Activated CD4-positive, alpha-beta T cell treated with anti-CD3 and anti-CD28 coated beads, Interleukin-2, amount 50 U/mL, for 16 hours (primary cell): ENCODE measurements around the gene RTP5.
"Not testable (repeated sequence)": the region's sequence is repeated elsewhere in the genome, so short reads cannot be mapped to it uniquely, and the experiment has no call there.

Source experiments
- DNase-seq: peaks from one replicate; pipeline ENCODE4 v3.0.0-alpha.2; 2020

Gene RTP5

DNA sequence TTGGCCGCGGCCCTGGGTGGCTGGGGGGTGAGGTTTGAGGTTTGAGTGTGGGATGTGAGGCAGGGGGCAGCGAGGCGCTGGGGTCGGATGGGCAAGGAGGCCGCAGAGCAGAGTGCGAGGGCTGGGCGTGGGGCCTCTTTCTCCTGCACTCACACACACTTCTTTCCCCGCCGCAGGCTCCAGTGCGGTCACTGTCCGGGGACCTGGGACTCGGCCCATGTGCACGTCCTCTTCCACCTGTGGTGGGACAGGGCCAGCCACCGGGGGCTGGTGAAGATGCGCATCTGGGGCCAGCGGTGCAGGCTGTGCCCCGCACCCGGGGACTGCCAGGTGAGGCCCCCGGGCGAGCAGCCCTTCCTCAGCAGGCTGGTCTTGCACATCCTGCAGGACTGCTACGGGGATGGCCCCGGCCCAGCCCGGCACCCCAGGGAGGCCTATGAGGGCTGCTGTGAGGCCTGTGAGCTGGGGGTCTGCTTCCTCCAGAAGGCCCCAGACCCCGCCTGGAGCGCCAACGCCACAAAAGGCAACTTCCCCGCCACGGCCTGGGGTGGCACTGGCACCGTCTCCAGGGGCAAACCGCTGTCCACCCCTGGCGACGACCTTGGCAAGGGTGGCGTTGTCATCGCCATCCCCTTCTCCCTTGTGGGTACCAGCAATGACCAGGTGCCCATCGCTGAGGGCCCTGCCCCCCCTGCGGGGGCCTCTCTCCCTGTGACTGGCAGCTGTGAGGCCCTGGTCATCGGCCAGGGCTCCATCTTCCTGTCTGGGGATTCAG is 2.2 kb downstream of the RTP5 start:
- no peak for DNase-seq

DNA sequence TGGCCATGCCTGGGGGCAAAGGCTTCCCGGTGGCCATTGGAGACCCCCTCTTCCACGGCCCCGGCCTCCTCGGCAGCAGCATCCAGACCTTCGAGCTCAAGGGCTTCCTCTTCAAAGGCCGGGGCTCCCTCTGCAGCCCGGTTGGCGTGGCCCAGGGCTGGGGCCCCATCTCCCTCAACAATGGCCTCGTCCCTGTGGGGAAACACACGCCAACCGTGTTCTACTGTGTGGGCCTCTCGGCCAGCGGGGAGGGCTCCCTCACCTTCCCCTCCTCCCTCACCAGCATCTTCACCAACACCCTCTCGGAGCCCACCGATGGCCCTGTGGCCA is 2.7 kb downstream of the RTP5 start:
- no peak for DNase-seq

DNA sequence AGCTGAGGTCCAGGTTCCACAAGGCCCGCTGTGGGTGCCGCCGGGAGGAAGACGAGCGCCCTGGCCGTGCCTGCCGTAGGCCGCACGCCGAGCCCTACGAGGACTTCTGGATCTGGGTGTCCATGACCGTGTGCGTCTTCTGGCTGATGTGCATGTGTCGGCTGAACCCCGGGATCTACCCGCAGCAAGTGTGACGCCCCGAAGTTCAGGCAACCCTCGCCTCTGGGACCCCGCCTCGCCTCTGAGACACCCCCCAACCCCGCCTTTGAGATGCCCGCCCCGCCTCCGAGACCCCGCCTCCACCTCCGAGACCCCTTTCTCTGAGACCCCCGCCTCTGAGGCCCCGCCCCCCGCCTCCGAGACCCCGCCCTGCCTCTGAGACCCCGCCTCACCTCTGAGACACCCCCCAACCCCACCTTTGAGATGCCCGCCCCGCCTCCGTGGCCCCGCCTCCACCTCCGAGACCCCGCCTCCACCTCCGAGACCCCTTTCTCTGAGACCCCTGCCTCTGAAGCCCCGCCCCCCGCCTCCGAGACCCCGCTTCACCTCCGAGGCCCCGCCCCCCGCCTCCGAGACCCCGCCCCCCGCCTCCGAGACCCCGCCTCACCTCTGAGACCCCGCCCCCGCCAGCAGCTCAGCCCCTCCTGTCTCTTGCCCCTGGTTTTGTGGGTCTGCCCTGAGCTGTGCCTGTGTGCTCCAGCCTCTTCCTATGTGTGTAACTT is 3.7 kb downstream of the RTP5 start:
- DNase-seq: no peak

DNA sequence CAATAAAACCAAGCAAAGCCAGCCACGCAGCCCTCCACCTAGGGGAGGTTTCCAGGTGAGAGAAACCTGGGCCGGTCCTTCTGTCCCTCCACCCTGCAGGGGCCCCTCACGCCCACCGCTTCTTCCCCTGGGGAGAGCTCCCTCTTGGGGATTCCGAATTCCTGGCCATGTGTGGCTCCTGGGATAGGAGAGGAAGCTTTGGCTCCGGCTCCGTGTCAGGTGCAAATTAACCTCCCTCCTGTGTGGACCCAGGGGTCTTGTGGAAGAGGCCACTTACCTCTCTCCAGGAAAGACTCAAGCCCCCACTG is 4.2 kb downstream of the RTP5 start:
- DNase-seq: no peak

DNA sequence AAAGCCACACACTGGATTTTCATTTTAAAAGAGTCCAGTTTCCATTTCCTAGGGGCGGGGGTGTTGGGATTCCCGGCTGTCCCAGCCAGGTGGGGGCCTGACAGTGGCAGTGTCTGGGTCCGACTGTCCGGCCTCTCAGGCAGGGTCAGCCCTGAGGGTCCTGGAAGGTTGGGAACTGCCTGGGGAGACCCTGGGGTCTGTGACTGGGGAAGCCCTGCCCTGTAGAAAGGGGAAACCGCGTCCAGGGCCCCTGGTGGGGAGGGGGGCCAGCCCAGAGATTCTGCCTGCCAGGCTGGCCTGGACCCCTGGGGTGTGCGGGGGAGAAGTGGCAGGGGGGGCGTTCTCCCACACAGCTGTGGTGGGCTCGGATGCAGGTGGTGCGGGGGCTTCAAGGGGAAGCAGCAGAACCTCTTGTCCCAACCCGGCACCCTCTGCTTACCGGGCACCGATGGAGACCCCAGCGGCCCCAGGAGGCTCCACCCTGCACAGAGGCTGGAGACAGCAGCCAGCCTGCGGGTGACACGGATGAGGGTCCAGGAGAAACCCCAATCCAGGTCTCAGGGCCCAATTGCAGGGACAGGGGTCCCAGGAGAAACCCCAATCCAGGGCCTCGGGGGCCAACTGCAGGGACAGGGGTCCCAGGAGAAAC is 4.9 kb downstream of the RTP5 start:
- no peak for DNase-seq

DNA sequence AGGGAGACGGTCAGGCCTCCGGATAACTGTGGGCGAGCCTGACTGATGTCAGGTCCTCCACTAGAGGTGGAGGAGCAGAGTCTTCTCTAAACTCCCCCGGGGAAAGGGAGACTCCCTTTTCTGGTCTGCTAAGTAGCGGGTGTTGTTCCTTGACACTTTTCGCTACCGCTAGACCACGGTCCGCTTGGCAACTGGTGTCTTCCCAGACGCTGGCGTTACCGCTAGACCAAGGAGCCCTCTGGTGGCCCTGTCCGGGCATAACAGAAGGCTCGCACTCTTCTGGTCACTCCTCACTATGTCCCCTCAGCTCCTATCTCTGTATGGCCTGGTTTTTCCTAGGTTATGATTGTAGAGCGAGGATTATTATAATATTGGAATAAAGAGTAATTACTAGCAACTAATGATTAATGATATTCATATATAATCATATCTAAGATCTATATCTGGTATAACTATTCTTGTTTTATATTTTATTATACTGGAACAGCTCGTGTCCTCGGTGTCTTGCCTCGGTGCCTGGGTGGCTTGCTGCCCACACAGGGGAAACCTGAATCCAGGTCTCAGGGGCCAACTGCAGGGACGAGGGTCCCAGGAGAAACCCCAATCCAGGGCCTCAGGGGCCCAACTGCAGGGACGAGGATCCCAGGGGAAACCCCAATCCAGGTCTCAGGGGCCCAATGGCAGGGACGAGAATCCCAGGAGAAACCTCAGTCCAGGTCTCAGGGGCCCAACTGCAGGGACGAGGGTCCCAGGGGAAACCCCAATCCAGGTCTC is 6.4 kb downstream of the RTP5 start:
- not testable (repeated sequence) for DNase-seq

DNA sequence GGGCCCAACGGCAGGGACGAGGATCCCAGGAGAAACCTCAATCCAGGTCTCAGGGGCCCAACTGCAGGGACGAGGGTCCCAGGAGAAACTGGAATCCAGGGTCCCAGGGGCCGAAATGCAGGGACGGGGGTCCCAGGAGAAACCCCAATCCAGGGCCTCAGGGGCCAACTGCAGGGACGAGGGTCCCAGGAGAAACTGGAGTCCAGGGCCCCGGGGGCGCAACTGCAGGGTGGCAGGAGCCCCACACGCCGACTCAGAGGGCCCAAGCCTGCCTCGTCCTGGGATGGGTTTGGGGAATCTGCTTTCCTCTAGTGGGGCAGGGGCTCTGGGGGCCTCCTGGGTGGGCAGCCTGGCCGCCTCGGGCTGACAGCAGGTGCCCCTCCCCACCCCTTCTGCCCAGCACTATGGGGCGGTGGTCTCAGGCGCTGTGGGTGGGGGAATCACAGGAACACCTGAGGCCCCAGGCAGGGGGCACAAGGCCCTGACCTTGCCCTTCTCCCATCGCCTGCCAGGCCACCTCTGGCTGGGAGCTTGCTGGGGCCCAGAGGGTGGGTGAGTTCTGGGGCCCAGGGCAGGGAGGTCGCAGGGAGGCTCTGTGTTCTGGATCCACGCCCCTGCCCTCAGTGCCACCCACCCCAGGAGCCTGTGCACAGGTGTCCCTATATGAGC is 7.1 kb downstream of the RTP5 start:
- DNase-seq: no peak

DNA sequence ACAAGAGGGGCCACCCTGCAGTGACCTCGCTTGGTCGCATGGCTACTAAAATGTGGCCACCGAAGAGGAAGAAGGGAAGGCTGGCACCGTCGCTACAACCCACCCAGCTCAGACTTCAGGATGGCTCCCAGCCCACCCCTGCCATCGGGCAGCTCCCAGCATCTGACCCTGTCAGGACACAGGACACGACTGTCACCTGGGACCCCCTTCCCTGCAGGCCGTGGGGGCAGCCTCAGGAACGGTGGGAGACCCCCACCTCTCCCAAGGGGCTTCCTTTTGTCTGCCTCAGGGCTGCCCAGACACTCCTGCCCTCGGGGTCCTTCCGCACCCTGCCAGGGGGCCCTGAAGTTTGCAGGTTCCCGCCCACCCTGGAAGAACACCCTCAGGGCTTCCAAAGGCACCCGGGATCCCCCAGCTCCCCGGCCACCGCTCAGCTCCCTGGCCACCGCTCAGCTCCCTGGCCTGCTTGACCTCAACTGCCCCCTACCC is 7.7 kb downstream of the RTP5 start:
- no peak for DNase-seq

DNA sequence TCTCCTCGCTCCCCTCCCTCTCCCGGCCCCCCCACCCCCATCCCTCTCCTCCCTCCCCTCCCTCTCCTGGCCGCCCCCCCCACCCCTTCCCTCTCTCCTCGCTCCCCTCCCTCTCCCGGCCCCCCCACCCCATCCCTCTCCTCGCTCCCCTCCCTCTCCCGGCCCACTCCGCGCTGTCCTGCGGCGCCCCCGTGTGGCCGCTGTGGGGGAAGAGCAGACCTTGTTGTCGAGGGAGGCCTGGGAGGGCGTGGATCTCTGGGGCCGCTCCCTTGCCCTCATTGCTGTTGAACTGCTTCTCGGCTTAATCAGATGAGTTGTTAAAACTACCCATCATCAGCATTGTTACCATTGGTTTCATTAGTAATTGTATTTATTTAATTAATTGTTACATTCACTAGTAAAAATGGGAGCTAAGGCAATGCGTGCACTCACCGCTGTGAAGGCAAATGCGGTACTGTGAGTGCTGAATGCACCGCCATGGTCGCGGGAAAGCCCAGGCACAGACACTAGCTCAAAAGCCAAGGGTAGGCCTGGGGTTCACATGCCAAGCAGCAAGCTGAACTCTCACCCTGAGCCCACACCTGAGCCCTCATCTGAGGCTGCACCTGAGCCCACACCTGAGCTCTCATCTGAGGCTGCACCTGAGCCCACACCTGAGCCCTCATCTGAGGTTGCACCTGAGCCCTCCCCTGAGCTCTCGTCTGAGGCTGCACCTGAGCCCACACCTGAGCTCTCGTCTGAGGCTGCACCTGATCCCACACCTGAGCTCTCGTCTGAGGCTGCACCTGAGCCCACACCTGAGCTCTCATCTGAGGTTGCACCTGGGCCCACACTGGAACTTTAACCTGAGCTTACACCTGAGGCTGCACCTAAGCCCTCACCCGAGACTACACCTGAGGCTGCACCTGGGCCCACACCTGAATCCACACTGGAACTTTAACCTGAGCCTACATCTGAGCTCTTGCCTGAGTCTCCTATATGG is 8.8 kb downstream of the RTP5 start:
- peak; percentile 84 for DNase-seq

DNA sequence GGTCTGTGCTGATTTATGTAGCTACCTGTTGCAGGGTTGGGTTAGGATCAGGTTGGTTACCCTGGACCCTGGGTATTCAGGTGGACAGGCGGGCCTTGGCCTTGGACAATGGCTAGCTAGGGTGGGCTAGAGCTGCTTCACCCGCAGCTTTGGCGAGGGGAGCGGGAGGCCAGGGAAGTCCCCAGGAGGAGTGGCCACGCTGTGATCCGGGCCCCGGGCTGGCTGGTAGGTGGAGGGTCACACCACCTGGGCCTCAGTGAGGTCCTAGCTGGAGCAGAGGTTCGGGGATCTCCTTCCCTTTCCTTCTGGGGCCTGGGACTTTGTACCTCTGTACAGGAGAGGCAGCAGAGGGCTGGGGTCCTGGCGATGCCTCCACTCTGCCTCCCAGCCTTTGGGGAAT is 9.8 kb downstream of the RTP5 start:
- no peak for DNase-seq

DNA sequence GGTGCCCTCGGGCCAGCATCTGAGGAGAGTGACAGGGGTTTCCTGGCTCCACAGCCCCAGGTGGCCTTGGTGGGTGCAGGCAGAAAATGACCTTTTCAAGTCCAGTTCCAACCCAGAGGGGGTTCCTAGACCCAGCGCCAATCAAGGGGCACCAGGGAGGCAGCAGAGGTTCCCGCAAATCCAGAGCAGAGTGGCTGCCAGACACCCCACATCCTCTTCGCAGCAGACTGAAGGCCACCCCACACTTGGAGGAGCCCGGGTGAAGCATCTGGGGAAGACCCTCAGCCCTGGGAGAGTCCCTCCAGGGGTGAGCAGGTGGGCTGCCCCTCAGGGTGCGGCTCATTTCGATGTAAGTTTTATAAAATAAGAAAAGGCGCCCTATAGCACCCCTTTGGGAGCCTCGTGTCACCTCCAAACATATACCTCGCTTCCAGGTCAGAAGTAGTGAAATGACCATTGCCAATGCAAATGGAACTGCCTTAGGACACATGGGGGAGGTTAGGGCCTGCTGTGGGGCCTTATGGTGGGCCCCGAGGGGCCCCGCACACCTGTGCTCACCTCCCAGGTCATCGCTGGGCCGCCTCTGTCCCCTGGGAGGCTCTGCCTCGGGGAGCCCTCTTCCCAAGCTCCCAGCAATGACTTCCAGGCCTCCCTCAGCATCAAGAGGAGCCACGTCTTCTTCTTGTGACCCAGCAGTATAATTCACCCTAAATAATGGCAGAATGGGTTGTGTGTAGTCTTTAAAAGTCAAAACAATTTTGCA is 11.0 kb downstream of the RTP5 start:
- no peak for DNase-seq

DNA sequence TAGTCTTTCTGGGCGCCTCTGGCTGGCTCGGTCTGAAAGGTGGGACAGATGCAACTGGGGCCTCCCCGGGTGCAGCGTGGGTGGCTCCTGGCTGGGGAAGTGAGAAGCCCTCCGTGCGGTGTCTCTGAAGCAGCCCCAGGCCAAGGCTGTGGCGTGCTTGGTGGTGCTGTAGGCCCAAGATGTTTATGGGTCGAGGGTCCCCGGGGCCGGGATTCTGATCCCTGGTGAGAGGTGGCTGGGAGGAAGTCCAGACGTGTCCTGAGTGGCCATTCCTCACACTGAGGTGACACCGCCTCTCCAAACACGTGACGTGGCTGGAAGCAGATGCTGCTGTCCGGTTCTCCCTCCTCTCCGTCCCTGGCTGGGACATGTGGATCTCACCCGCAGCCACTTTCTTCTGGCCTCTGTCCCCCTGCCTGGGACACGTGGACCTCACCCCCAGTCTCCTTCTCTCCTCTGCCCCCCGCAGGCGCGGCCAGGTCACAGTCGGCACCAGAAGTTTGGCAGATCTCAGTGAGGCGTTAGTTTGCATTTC is 12.6 kb downstream of the RTP5 start:
- no peak for DNase-seq

DNA sequence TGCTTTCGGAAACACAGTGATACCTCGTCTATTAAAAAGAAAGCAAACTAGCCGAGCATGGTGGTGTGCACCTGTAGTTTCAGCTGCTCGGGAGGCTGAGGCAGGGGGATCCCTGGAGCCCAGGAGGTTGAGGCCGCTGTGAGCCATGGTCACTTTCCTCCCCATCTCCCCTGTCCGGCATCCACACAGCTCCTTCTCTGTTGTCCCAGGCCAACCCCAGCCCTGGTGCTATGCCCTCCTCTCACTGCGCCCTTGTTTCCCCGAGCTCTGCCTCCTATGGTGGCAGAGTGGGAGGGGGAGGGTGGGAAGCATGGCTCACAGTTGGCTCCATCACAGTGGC is 15.4 kb downstream of the RTP5 start:
- no peak for DNase-seq

DNA sequence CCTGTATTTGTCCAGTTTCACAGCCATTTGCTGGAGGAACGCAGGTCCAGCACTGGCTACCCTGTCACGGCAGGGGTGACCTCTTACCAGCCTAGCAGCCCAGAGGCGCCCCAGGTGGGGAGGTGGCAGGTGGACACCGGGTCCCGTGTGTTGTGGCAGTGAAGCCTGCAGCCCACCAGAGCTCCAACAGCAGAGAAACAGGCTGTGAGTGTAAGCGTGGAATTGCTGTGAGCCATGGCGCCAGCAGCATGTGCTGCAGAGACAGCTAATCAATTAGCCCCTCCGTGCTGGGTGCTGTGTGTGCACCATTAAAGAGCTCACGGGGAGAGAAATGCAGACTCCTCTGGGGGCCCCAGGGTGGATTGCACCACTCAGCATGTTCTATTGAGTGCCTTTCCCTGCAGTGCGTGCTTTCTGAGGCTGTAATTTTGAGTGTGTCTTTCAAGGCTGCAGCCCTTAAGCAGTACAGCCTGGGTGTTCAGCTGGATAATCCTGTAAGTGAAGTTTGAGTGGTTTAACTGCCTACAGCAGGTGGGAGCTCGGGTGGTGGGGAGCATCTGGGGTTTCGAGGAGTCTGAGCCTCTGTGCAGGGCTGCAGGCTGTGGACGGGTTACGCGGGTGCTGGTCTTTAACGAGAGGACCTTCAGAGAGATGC is 15.9 kb downstream of the RTP5 start:
- DNase-seq: no peak

DNA sequence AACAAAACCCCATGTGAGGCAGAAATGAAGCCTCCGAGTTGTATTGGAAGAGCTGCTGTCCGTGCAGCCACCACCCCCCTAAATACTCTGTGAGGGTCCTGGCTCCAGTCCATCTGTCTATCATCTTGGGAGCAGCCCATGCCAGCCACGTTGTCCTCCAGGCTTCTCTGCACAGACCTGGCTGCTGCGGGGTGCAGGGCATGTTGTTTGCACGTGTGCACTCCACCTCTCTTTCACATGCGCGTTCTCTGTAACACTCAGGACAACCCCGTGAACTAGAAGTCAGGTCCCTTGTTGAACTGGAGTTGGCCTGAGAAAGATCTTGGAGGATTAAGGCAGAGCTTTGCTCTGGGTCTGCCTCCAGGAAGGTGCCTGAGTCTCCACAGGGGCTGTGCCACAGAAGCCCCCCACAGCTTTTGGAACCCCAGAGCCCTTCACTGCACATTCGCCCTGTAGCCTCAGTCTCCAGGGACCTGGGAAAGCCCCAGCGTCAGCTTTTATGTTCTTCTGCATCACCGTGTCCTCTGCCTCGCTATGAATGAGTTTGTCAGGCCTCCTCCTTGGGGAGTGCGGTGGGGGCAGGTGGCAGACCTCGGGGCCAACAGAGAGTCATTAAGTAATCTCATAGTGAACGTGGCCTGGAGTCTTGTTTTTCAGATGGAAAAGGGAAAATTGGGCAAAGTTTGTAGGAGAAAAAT is 16.6 kb downstream of the RTP5 start:
- no peak for DNase-seq

DNA sequence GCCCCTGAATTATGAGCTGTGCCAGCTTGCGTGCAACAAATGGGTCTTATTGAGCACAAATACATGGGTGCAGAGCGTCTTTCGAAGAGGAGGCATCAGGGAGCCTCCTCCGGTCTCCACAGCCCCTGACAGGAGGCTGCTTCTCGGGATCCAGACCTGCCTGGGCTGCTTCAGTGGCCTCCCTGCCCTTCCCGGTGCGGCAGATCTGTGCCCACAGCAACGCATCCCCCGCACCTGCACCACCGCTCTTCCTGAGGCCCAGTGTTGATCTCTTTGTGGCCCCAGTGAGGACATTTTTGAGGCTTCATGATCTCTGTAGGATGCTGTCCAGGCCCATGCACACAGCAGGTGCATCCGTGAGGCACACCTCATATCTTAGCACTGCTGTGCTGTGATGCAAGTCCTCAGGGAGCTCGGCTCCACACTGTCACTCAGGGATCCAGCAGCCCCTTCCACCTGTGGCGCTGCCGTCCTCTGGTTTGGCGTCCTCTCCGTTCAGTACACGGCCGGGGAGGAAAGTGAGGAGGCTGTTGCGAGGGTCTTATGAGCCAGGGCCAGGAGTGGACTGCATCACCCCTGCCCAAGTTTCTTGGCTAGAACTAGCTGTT is 17.4 kb downstream of the RTP5 start:
- DNase-seq: no peak

DNA sequence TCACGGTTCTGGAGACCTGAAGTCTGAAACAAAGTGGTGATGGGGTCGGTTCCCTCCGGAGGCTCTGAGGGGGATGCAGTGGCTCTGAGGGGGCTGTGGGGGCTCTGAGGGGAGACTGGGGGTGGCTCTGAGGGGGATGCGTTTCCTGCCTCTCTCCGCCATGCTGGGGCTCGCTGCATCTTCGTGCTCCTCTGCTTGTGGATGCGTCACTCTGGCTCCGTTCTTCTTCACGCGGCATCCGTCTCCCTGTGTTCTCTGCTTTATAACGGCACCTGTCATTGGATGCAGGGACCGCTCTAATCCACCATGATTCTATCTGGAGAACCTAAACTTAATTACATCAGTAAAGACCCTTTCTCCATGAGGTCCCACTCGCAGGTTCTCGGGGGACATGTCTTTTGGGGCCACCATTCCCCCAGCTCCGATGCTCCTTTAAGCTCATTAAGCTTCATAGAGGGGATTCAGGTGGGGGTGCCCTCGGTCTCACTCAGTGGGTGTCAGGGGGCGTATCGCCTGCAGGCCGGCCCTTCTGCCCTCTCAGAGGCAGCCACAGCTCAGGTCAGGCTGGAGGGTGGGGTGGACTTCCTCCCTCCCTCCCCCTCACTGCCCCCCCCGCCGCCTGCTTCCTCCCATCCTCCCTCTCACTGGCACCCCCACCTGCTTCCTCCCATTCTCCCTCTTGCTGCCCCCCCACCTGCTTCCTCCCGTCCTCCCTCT is 18.4 kb downstream of the RTP5 start:
- DNase-seq: no peak

DNA sequence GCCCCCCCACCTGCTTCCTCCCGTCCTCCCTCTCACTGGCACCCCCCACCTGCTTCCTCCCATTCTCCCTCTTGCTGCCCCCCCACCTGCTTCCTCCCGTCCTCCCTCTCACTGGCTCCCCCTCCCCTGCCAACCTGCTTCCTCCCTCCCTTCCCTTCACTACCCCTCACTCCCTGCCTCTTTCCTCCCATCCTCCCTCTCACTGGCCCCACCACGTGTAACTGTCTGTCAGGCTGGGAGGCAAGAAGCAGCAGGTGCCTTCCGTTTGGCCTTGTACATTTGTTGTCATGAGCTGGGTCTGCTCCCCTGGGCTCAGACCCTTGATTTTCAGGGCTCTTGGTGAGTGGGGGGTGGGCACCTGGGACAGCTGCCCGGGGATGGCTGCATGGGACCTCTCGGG is 19.1 kb downstream of the RTP5 start:
- no peak for DNase-seq
